TTC549 (cell line): ENCODE data around the gene PCCA.
"Not testable (repeated sequence)": the region's sequence is repeated elsewhere in the genome, so short reads cannot be mapped to it uniquely, and the experiment has no call there.

Experiments used
- FAIRE-seq: peaks from 2 replicates; lab custom pipeline; 2012; peaks lifted over from hg19 to GRCh38; lab: Jason Lieb, UNC

Gene PCCA

DNA sequence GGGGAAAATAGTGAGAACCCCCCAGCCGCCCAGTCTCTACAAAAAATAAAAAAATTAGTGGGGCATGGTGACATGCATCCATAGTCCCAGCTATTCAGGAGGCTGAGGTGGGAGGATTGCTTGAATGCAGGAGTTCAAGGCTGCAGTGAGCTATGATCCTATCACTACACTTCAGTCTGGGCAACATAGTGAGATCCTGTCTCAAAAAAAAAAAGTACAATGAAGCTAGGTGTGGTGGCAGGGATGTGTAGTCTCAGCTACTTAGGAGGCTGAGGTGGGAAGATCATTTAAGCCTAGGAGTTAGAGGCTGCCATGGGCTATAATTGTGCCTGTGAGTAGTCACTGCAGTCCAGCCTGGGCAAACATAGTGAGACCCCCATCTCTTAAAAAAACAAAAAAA is 8.9 kb downstream of the PCCA start:
- FAIRE-seq, result no peak

GRCh38 chr13:100098445-100099116 is 9.7 kb downstream of the PCCA start:
- no peak for FAIRE-seq

DNA sequence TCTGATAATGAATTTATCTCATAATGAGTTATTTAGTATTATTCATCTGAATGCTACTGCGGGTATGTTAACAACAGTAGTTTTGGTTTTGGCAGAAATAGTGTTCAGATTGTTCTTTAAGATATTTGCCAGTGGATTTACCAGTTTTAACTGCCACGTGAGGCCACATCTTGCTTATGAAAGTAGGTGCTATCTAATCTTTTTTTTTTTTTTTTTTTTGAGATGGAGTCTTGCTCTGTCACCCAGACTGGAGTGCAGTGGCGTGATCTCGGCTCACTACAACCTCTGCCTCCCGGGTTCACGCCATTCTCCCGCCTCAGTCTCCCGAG is 10.2 kb downstream of the PCCA start:
- not testable (repeated sequence) for FAIRE-seq

DNA sequence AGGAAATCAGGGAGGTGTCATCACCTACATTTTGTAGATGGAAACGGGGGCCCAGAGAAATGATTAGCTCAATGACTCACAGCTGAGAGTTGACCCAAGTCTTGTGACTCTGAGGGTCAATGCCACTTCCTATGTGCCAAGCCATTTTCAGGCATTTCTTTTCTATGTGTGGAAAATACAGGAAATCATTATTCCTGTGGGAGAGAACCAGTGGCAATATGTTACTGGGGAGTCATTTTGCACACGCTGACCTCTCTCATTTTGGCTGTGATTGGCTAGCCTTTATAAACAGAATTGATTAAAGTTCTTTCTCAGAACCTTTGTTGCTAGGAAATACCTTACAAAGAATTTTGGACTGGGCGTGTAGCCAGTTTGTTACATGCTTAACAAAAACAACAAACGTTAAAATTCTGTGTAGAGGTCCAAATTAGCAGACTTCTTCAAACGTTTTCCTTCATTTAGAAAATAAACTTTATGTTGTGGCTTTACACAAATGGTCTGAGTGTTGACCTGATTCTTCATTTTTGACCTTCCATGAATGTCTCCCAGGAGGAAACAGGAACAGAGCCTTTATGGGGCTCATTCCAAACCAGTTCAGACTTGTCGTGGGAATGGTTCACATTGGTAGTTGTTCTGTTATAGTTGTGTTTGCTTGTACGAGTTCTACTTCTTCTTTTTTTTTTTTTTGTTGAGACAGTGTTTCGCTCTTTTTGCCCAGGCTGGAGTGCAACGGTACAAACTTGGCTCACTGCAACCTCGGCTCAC is 11.4 kb downstream of the PCCA start:
- FAIRE-seq, result no peak

DNA sequence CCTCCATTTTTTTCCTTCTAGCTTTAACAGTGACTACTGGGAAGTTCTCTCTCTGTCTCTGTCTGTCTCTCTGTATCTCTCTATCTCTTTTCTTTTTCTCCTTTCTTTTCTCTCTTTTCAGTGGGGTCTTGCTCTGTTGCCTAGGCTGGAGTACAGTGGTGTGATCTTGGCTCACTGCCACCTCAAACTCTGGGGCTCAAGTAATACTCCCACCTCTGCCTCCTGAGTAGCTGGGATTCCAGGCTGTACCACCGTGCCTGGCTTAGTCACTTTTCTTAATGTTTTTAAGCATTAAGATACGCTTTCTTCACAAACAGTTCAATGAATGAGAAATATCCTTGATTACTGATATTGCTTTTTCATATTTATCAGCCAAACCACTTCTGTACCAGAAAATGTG is 13.1 kb downstream of the PCCA start:
- no peak for FAIRE-seq

DNA sequence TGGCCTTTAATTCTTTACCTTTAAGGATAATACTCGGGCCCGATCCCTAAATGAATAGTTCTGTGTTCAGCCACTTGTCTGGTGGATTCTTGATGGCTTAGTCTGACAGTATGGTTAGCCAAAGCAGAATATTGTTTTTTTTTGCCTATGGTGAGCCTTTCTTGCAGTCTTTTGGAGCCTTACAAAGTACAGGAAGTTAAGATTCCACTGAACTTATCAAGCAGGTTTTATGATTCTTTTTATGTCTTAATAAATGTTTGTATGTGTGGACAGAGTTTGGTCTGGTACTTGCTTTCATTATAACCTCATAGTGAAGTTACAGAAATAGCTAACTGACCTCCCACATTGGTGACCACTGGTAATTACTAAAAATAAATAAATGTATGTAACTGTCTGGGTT is 17.1 kb downstream of the PCCA start:
- no peak for FAIRE-seq

DNA sequence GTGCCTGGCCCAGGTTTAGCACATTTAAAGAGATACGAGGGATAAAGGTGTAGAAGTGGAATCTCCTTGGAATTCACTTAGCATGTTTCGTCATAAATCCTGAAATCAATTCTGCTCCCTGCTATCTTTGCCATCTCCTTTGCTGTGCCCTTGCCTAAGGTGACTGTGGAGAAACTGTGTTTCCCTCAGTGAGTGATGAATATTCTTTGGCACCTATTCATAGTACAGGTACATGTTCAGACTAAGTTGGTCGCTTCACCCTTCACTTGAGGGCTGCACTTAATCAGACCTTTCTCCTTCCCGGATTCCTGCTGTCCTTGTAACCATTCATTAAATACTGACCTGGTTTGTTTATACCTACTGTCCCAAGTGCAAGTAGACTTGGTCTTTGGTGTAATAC is 17.8 kb downstream of the PCCA start:
- FAIRE-seq, result no peak

DNA sequence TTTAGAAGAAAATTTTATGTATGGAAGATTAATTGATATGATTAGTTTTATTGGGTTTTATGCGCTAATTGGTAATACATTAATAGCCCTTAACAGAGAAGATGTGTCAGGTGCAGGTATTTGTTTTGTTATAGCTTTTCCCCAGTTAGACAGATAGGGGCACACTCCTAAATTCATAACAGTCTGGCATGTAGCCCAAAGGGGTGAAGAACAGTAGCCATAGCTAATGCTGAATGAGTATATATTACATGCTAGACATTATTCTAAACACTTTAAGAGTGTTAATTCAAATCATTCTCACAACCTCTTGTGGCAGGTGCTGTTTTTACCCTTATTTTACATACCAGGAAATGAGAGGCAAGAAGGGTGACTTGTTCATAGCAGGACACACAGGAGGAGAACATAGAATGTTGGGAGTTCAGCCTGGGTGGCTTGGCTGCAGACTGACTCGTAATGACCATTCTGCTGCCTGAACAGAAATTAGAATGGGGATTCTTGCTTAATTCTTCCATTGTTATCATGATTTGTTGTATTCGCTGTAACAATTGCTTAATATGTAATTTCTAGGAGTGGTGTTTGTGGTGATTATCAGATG is 20.1 kb downstream of the PCCA start:
- no peak for FAIRE-seq

DNA sequence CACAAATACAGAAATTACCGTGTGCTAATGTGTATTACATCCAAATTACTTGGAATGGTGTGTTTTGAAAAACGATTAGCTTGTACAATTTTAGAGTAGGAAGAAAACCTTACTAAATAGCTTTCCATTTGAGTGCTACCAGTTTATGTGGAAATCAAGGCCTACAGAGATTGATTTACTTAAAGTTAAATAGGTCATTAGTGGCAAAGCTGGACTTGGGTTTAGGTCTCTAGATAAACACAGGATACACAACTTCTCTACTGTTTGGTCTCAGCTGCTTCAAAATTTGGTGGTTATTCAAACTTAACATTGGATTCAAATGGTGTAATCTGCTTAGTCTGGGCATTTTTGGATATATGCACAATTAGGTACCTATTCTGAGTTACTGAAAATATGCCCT is 21.4 kb downstream of the PCCA start:
- FAIRE-seq, result no peak

DNA sequence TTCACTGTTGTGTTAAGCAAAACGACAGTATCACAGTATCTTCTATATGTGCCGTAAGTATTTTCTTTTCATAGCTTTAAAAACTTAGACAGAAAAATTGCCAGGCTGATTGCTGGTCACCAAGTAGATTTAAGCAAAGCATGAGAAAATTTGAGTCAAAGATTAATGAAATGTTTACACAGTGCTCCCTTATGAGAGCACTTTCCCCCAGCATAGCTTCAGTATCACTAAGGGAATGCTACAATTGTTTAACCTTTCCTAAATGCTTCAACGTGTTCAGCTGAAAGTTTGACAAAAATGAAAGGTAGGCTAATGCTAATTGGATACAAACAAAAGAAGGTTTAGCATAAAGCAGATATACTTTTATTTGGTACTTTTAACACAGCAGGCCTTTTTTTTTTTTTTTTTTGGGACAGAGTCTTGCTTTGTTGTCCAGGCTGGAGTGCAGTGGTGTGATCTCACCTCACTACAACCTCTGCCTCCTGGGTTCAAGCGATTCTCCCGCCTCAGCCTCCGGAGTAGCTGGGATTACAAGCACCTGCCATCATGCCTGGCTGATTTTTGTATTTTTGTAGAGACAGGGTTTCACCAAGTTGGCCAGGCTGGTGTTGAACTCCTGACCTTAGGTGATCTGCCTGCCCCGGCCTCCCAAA is 23.4 kb downstream of the PCCA start:
- no peak for FAIRE-seq

- no peak for FAIRE-seq
Measured at GRCh38 chr13:100115693-100116254, 26.9 kb downstream of the PCCA start.

DNA sequence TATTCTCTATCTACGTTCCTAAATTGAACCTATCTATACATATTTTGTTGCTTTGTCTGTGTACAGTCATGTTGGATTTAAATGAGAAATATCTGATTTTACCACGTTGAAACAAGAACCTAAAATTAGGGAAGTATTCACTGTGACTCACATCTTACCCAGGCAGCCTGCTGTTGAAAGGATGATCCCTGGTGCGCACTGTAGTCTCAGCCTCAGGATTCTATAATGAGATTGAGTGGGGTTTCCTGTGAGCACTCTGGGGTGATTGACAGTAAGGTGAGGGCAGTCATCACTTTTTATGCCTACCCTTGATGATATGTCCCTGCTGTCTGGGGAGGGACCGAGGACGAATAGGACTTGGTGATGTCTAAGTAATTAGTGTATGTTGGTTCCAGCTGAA is 35.4 kb downstream of the PCCA start:
- FAIRE-seq, result no peak

DNA sequence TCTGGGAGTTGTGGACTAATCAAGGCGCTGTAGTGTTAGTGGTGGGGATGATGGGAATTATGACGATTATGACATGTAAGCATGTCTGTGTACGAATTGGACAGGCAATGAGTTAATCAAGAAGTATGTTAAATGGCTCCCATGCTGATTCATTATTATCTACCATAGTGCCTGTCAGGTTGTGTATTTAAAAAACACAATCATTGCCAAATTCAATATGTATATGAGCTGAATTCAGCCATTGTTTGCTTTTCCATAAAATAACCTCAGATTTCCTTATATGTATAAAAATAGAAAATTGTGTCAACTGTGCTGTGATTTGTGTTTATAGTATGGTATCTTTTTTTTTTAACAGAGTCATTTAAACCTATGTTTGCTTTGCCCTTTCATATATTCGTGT is 37.1 kb downstream of the PCCA start:
- no peak for FAIRE-seq

GRCh38 chr13:100128373-100128772 is 39.5 kb downstream of the PCCA start:
- FAIRE-seq, result no peak

GRCh38 chr13:100128838-100129237 is 39.9 kb downstream of the PCCA start:
- FAIRE-seq, result no peak

DNA sequence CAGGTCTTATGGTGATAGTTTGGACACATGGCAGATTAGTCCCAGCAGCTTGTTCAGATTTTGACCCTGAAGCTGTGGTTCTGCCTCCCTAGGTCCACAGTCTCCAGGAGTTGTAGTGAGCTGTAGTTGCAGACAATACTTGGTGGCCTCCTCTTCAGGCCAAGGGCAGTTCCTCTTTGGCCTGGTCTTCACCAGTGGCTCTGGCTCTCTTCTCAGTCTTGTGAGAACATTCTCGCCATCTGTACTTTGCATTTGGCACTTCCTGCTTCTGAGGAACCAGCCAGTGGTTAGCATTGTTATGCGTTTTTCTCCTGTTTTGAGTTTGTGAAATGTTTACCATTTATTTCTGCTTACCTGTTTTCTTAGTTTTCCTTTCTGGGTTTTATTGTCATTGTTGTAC is 40.7 kb downstream of the PCCA start:
- no peak for FAIRE-seq

DNA sequence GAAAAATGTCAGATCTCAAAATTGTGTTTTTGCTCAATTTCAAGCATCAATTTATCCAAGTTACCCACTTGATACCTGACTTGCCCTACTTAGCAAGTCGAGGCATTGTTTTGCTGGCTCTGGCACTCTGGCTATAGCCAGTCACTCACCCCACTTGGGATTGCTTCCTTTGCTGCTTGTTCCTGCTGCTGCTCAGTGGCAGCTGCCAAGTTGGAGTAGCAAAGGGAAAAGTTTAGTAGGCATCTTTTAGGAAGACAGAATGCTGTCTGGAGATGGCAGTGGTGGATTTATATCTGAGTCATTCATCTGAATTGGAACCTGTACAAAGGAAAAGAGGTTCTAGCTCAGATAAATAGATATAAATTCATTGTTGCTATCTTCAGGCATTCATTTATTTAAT is 41.2 kb downstream of the PCCA start:
- FAIRE-seq, result no peak

DNA sequence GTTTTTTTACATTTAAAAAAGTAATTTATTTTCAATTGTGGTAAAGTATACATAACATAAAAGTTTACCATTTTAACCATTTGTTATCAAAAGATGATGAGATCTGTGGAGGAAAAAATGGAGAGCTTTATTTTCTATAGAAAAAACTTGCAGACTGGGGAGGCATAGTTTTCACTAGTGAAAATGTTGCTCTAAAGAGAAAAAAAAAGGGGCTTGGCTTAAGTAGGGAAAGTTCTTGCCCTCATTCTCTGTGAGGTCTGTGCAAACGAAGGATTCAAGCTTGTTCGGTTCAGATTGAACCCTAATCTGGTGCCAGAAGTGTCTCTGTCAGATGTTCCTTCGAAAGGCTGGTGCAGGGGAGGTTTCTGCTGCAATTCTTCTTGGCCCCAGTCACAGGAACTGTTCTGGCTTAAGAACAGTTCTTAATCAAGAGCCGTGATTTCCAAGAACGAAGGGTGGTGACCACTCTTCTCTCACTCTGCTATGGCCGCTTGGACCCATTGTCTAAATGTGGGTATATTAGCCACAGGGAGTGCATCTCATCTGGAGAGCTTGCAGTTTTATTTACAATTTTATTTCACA is 42.1 kb downstream of the PCCA start:
- no peak for FAIRE-seq

DNA sequence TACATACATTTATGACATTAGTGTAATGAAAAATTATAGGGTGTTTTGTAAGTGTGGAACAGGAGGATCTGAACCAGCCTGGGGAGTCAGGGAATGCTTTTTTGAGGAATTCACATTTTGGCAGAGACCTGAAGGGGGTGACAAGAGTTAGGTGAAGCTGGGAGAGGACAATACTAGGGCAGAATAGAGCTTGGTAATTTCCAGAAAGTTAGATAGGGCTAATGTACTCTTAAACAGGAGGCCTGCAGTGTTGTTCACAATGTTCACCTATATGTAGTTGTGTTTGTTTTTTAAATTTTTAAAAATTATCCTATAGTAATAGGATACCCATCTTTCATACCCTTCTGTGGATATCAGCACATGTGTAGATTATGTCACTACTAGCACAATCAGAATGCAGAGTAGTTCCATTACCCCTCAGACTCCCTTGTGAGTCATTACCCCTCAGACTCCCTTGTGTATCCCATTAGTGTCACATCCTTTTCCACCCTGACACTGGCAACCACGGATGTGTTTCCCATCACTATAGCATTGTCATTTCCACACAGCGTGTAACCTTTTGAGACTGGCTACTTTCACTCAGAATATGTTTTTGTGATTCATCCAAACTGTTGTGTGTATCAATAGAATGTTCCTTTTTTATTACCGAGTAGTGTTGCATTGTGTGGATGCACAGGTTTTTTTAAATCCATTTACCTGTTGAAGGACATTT is 43.1 kb downstream of the PCCA start:
- FAIRE-seq, result no peak

GRCh38 chr13:100138859-100139491 is 50.1 kb downstream of the PCCA start:
- no peak for FAIRE-seq

DNA sequence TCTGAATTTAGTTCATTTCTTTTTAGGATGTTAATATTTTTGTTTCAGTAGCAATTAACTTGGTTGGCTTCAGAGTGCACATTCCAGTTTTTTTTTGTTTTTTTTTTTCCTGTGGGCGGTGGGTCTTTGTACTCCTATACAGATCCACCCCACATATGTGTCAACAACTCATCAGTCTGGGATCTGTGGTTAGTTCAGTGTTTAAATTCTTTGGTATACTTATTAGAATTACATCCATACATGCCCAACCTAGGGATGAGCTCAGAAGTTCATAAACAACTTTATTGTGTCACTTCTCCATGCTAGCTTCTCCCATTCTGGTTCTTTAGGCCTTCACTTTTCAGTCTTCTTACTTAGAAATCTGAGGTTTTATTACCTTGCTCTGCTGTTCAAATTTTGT is 50.9 kb downstream of the PCCA start:
- FAIRE-seq, result no peak

GRCh38 chr13:100140441-100140840 is 51.5 kb downstream of the PCCA start:
- FAIRE-seq, result no peak
